ENCODE measurements around the gene IL13. TPM values are rescaled to one million over a fixed set of nuclear protein-coding genes. Genes with fewer than 3 reads are reported as not detected.

IL13 gene
- total RNA-seq, 1 experiment from 2014 or later, result not detected

DNA sequence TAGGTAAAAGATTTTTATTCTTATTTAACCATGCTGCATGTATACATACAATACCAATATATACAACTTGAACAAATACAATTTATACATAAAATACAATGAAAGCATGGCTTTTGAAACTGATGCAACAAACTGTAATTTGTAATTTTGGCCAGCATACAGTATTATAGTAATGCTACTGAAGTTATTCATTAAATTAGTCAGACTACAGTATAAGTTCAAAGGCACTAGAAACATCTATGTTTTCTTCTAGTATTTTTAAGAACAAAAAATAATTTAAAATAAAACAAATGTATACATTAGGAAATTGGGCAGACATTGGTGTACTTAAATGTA is 34.6 kb downstream of the IL13 start:
- Mint-ChIP-seq H3K9me3 (ENCODE audit: unreplicated experiment) (no peaks in the 10 kb centered on the region), H3K27me3 (ENCODE audit: insufficient read depth, unreplicated experiment) (no peaks in the 10 kb centered on the region), H3K4me3 (ENCODE audit: unreplicated experiment) (no peak overlapping the region), H3K36me3 (ENCODE audit: insufficient read depth, unreplicated experiment) (peaks cover 6% of the 10 kb centered on the region), H3K27ac (ENCODE audit: unreplicated experiment) (no peak overlapping the region), H3K4me1 (ENCODE audit: low read depth, unreplicated experiment) (peaks cover 9% of the 10 kb centered on the region)
- H3K27me3 ChIP-seq (replicated peaks; ENCODE audit: control insufficient read depth, insufficient read depth, low read length), result no peaks in the 10 kb centered on the region
- intact Hi-C loops (cut with micrococcal nuclease; ENCODE audit: unreplicated experiment), result no loop called here
- POLR2A ChIA-PET, result no interaction called here
- no peaks in the 10 kb centered on the region for H3K36me3 ChIP-seq (ENCODE audit: control insufficient read depth, insufficient read depth, low read length)
- TF ChIP-seq, protein P1, sequence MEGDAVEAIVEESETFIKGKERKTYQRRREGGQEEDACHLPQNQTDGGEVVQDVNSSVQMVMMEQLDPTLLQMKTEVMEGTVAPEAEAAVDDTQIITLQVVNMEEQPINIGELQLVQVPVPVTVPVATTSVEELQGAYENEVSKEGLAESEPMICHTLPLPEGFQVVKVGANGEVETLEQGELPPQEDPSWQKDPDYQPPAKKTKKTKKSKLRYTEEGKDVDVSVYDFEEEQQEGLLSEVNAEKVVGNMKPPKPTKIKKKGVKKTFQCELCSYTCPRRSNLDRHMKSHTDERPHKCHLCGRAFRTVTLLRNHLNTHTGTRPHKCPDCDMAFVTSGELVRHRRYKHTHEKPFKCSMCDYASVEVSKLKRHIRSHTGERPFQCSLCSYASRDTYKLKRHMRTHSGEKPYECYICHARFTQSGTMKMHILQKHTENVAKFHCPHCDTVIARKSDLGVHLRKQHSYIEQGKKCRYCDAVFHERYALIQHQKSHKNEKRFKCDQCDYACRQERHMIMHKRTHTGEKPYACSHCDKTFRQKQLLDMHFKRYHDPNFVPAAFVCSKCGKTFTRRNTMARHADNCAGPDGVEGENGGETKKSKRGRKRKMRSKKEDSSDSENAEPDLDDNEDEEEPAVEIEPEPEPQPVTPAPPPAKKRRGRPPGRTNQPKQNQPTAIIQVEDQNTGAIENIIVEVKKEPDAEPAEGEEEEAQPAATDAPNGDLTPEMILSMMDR (IDR thresholded peaks at IDR 0.05; ENCODE audit: insufficient read depth in 1 of 2, low read depth in 1 of 2, low read length in 1 of 2, severe bottlenecking in 1 of 2, unreplicated experiment in 1 of 2), result no peak
- H3K9me3 ChIP-seq, result no peaks in the 10 kb centered on the region
- peaks cover 7% of the 10 kb centered on the region for H3K4me1 ChIP-seq
- H3K4me3 ChIP-seq (ENCODE audit: low read depth, low read length), result no peak overlapping the region
- CTCF ChIA-PET, result no interaction called here
- no TSS peak for BruUV-seq (replicated peaks)
- no peak for DNase-seq

DNA sequence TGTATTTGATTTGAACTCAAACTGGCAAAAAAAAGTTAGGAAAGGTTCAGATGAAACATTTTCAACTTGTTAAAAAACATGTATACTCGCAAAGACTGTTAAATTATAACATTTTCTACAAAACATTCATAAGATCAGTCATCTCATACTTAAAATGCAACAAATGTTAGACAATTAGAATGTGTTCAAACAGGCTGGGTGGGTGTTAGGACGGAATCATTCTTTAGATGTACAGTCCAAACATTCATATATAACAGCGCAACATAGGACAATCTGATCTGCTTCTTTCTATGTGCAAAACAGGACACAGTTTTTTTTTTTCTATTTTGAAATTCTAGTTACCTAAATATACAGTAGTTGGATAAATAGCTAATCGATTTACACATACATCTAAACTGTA is 38.0 kb downstream of the IL13 start:
- no peaks in the 10 kb centered on the region for H3K27me3 Mint-ChIP-seq (ENCODE audit: insufficient read depth, unreplicated experiment)
- no peak for DNase-seq
- intact Hi-C loops (cut with micrococcal nuclease; ENCODE audit: unreplicated experiment), result no loop called here
- Histone ChIP-seq H3K36me3 (ENCODE audit: control insufficient read depth, insufficient read depth, low read length) (no peaks in the 10 kb centered on the region), H3K4me3 (ENCODE audit: low read depth, low read length) (no peak overlapping the region), H3K27me3 (replicated peaks; ENCODE audit: control insufficient read depth, insufficient read depth, low read length) (no peaks in the 10 kb centered on the region), H3K9me3 (no peaks in the 10 kb centered on the region), H3K4me1 (no peaks in the 10 kb centered on the region)
- ChIA-PET POLR2A (no interaction called here), CTCF (no interaction called here)
- no peaks in the 10 kb centered on the region for H3K9me3 Mint-ChIP-seq (ENCODE audit: unreplicated experiment)
- TF ChIP-seq, protein P1 (IDR thresholded peaks at IDR 0.05; ENCODE audit: insufficient read depth in 1 of 2, low read depth in 1 of 2, low read length in 1 of 2, severe bottlenecking in 1 of 2, unreplicated experiment in 1 of 2), result no peak
- H3K36me3 Mint-ChIP-seq (ENCODE audit: insufficient read depth, unreplicated experiment), result peaks cover 13% of the 10 kb centered on the region
- no peak overlapping the region for H3K4me3 Mint-ChIP-seq (ENCODE audit: unreplicated experiment)
- H3K27ac Mint-ChIP-seq (ENCODE audit: unreplicated experiment), result no peak overlapping the region
- no TSS peak for BruUV-seq (replicated peaks)
- H3K4me1 Mint-ChIP-seq (ENCODE audit: low read depth, unreplicated experiment), result no peaks in the 10 kb centered on the region

DNA sequence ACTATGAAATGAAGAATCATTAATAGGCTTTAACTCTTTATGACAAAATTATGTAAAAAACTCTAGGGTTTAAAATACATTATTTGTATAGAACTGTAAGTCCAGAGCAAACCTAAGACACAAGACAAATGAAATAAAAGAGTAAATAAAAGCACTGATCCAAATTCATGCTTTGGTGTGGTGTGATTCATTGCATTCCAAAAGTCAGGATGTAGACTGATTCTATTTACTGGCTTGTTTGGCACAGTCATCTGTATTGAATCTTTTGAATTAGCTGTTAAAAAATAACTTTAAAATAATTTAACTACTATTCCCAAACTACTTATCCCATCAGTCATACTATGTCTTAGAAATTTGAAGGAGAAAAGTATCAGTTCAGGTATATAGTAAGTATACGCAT is 46.9 kb downstream of the IL13 start:
- Histone ChIP-seq H3K9me3 (no peaks in the 10 kb centered on the region), H3K4me1 (no peaks in the 10 kb centered on the region), H3K27me3 (replicated peaks; ENCODE audit: control insufficient read depth, insufficient read depth, low read length) (no peaks in the 10 kb centered on the region), H3K36me3 (ENCODE audit: control insufficient read depth, insufficient read depth, low read length) (no peaks in the 10 kb centered on the region), H3K4me3 (ENCODE audit: low read depth, low read length) (no peak overlapping the region)
- H3K4me1 Mint-ChIP-seq (ENCODE audit: low read depth, unreplicated experiment), result no peaks in the 10 kb centered on the region
- no peak for DNase-seq
- H3K27me3 Mint-ChIP-seq (ENCODE audit: insufficient read depth, unreplicated experiment), result no peaks in the 10 kb centered on the region
- CTCF ChIA-PET, result no interaction called here
- H3K27ac Mint-ChIP-seq (ENCODE audit: unreplicated experiment), result no peak overlapping the region
- POLR2A ChIA-PET, result interaction anchor here (0.6 kb wide), 1 partner anchor 32 kb away, joined by 3 read pairs; no protein-coding TSS in a partner anchor
- intact Hi-C loops (cut with micrococcal nuclease; ENCODE audit: unreplicated experiment), result no loop called here
- TF ChIP-seq, protein P1 (IDR thresholded peaks at IDR 0.05; ENCODE audit: insufficient read depth in 1 of 2, low read depth in 1 of 2, low read length in 1 of 2, severe bottlenecking in 1 of 2, unreplicated experiment in 1 of 2), result no peak
- no peak overlapping the region for H3K4me3 Mint-ChIP-seq (ENCODE audit: unreplicated experiment)
- no peaks in the 10 kb centered on the region for H3K9me3 Mint-ChIP-seq (ENCODE audit: unreplicated experiment)
- no TSS peak for BruUV-seq (replicated peaks)
- peaks cover 14% of the 10 kb centered on the region for H3K36me3 Mint-ChIP-seq (ENCODE audit: insufficient read depth, unreplicated experiment)

Measured in Caco-2 (cell line).